Esophagus squamous epithelium (tissue), 5 donors: ENCODE measurements around the gene CAND1. TPM values are rescaled to one million over a fixed set of nuclear protein-coding genes. Genes with fewer than 3 reads are reported as not detected.
"Not testable (repeated sequence)": the region's sequence is repeated elsewhere in the genome, so short reads cannot be mapped to it uniquely, and the experiment has no call there.

ENCODE experiments used
- DNase-seq: peaks from one replicate; lab custom pipeline; 2025; lab: John Stamatoyannopoulos, UW
- H3K27ac ChIP-seq, 4 donors: fragments of 200-600 bp; sonication (generic); one replicate each; pipeline ENCODE4 v1.5.1; 2016 to 2019; ENCODE audit warnings: mild to moderate bottlenecking in 1 of 4
- H3K27me3 ChIP-seq, 4 donors: fragments of 200-600 bp; sonication (generic); 1 replicate in 3 of 4; 2 replicates in 1 of 4; pipeline versions ENCODE4 v1.5.1 to v1.6.0; 2017 to 2021; ENCODE audit warnings: antibody characterized with exemption in 1 of 4
- H3K36me3 ChIP-seq, 3 donors: fragments of 200-600 bp; sonication (generic); one replicate each; pipeline ENCODE4 v1.5.1; 2016 to 2019
- H3K4me1 ChIP-seq, 3 donors: fragments of 200-600 bp; sonication (generic); one replicate each; pipeline ENCODE4 v1.5.1; 2017 to 2019
- H3K4me3 ChIP-seq, 4 donors: fragments of 200-600 bp; sonication (generic); 1 replicate in 3 of 4; 2 replicates in 1 of 4; pipeline ENCODE4 v1.5.1; 2016 to 2019; ENCODE audit warnings: mild to moderate bottlenecking in 2 of 4, moderate library complexity in 1 of 4
- H3K9me3 ChIP-seq, 3 donors: fragments of 200-600 bp; sonication (generic); one replicate each; pipeline ENCODE4 v1.5.1; 2016 to 2019
- POLR2A ChIP-seq, 4 donors: fragments of 450-650 bp; IDR thresholded peaks; one replicate each; pipeline ENCODE4 v1.6.1; 2017; ENCODE audit warnings: antibody characterized with exemption in 4 of 4, mild to moderate bottlenecking in 4 of 4, moderate library complexity in 3 of 4
- WGBS, 2 donors: methylation state at CpG; one replicate each; pipeline ENCODE4 v1.1.5; 2018; 5-methylcytosine and 5-hydroxymethylcytosine counted together
- intact Hi-C: fragments of 100-400 bp; cut with DNase I; formaldehyde crosslinking; loops from one replicate; pipeline ENCODE4 v1.15.0; 2022
- total RNA-seq, 4 donors: library from RNA; depleted of rRNA; stranded (reverse); fragments of >200 nt; gene quantifications; one replicate each; pipeline ENCODE4 v1.1.0, GENCODE V29; 2016
- TF ChIP-seq, protein P1 (sequence below), 6 experiments: fragments of 450-650 bp in 4 of 6; fragments of 200-600 bp in 2 of 6; sonication (generic) in 2 of 6; IDR thresholded peaks; one replicate each; pipeline ENCODE4 v1.5.1; 2016 to 2019; ENCODE audit warnings: antibody characterized with exemption in 6 of 6, mild to moderate bottlenecking in 4 of 6, moderate library complexity in 4 of 6
- donor health status: DM: yes; HTN: yes; CAD: no.

Gene CAND1
- total RNA-seq, 4 donors from 2014 or later, result 42.1 to 77.6 (median 64.5) TPM

DNA sequence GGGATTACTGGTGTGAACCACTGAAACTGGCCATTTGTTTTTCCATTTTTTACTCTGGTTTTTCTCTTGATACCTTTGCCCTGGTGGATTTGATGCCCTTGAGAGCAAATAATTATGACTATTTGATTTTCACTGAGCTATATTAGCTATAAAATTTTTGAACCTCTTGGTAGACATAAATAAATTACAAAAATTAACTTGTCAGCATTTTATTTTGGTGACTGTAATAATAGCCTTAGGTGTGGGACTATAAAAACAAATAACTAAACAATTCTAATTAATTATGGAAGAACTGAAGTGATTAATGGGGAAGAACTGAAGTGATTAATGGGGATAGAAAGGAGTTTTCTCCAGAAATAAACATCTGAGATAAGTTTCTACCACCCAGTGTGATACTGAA lies 62.7 kb downstream of the CAND1 start:
- TF ChIP-seq POLR2A (IDR thresholded peaks at IDR 0.05), result no peak
- TF ChIP-seq, protein P1, sequence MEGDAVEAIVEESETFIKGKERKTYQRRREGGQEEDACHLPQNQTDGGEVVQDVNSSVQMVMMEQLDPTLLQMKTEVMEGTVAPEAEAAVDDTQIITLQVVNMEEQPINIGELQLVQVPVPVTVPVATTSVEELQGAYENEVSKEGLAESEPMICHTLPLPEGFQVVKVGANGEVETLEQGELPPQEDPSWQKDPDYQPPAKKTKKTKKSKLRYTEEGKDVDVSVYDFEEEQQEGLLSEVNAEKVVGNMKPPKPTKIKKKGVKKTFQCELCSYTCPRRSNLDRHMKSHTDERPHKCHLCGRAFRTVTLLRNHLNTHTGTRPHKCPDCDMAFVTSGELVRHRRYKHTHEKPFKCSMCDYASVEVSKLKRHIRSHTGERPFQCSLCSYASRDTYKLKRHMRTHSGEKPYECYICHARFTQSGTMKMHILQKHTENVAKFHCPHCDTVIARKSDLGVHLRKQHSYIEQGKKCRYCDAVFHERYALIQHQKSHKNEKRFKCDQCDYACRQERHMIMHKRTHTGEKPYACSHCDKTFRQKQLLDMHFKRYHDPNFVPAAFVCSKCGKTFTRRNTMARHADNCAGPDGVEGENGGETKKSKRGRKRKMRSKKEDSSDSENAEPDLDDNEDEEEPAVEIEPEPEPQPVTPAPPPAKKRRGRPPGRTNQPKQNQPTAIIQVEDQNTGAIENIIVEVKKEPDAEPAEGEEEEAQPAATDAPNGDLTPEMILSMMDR (IDR thresholded peaks at IDR 0.05), result no peak
- no peak overlapping the region for H3K4me3 ChIP-seq
- no peaks in the 10 kb centered on the region for H3K9me3 ChIP-seq
- intact Hi-C loops, result no loop called here
- no peaks in the 10 kb centered on the region for H3K36me3 ChIP-seq
- no peaks in the 10 kb centered on the region for H3K27me3 ChIP-seq
- no peak overlapping the region for H3K27ac ChIP-seq
- DNase-seq, result no peak
- no peaks in the 10 kb centered on the region for H3K4me1 ChIP-seq

- DNase-seq, result no peak
- intact Hi-C loops, result no loop called here
- no peak overlapping the region for H3K27ac ChIP-seq
- no peaks in the 10 kb centered on the region for H3K4me1 ChIP-seq
- no peaks in the 10 kb centered on the region for H3K27me3 ChIP-seq
- peaks cover 0 to 11% (median 0%) of the 10 kb centered on the region in 3 donors for H3K9me3 ChIP-seq
- no peaks in the 10 kb centered on the region for H3K36me3 ChIP-seq
- WGBS, 2 donors, result 85 to 86% methylated on average over 1 of the region's 1 CpG
- no peak overlapping the region for H3K4me3 ChIP-seq
- TF ChIP-seq POLR2A (IDR thresholded peaks at IDR 0.05), result no peak
- TF ChIP-seq, protein P1 (IDR thresholded peaks at IDR 0.05), result no peak
These were observed 64.5 kb downstream of the CAND1 start for GRCh38 chr12:67333649-67334048.

- intact Hi-C loops, result no loop called here
- no peaks in the 10 kb centered on the region for H3K36me3 ChIP-seq
- H3K4me3 ChIP-seq, result no peak overlapping the region
- H3K9me3 ChIP-seq, result peaks cover 0 to 24% (median 0%) of the 10 kb centered on the region in 3 donors
- TF ChIP-seq, protein P1 (IDR thresholded peaks at IDR 0.05), result no peak
- TF ChIP-seq POLR2A (IDR thresholded peaks at IDR 0.05), result no peak
- H3K27ac ChIP-seq, result no peak overlapping the region
- DNase-seq, result no peak
- no peaks in the 10 kb centered on the region for H3K27me3 ChIP-seq
- H3K4me1 ChIP-seq, result no peaks in the 10 kb centered on the region
These were observed 69.3 kb downstream of the CAND1 start for GRCh38 chr12:67338426-67338825.

GRCh38 chr12:67339530-67339929 lies 70.4 kb downstream of the CAND1 start:
- 100% methylated on average over 1 of the region's 1 CpG for WGBS, 2 donors
- TF ChIP-seq POLR2A (IDR thresholded peaks at IDR 0.05), result no peak
- TF ChIP-seq, protein P1 (IDR thresholded peaks at IDR 0.05), result no peak
- Histone ChIP-seq H3K36me3 (no peaks in the 10 kb centered on the region), H3K27me3 (no peaks in the 10 kb centered on the region), H3K9me3 (peaks cover 0 to 24% (median 0%) of the 10 kb centered on the region in 3 donors), H3K27ac (no peak overlapping the region), H3K4me3 (no peak overlapping the region), H3K4me1 (no peaks in the 10 kb centered on the region)
- DNase-seq, result no peak
- intact Hi-C loops, result no loop called here

- H3K9me3 ChIP-seq, result peaks cover 0 to 24% (median 0%) of the 10 kb centered on the region in 3 donors
- H3K27me3 ChIP-seq, intact Hi-C loops, DNase-seq, H3K4me3 ChIP-seq, H3K36me3 ChIP-seq, H3K27ac ChIP-seq, H3K4me1 ChIP-seq: not testable (repeated sequence)
- 80 to 96% methylated on average over 4 to 5 of the region's 14 CpGs for WGBS, 2 donors
These were observed 71.9 kb downstream of the CAND1 start for GRCh38 chr12:67341086-67341485.
